Spleen (tissue), 11 donors: ENCODE measurements around the gene ALPK3. TPM values are rescaled to one million over a fixed set of nuclear protein-coding genes. Genes with fewer than 3 reads are reported as not detected.
"Not testable (repeated sequence)": the region's sequence is repeated elsewhere in the genome, so short reads cannot be mapped to it uniquely, and the experiment has no call there.

Experiments
- DNase-seq: peaks from one replicate; pipeline ENCODE4 v3.0.0-alpha.2; 2020
- H3K27ac ChIP-seq, 8 donors: fragments of 200-600 bp; sonication (generic) in 7 of 8; 1 replicate in 4 of 8; 2 replicates in 4 of 8; pipeline versions ENCODE4 v1.5.0 to v1.8.0; 2016 to 2021; ENCODE audit warnings: inconsistent platforms in 4 of 8, mild to moderate bottlenecking in 4 of 8, moderate library complexity in 1 of 8
- H3K27me3 ChIP-seq, 7 donors: fragments of 200-600 bp; sonication (generic) in 6 of 7; replicated peaks in 1 of 7; 1 replicate in 4 of 7; 2 replicates in 3 of 7; pipeline versions ENCODE4 v1.5.0 to v1.8.0; 2016 to 2021; ENCODE audit warnings: inconsistent platforms in 3 of 7, mild to moderate bottlenecking in 1 of 7
- H3K36me3 ChIP-seq, 6 donors: fragments of 200-600 bp; sonication (generic) in 5 of 6; 1 replicate in 4 of 6; 2 replicates in 2 of 6; pipeline versions ENCODE4 v1.5.0 to v1.8.0; 2016 to 2021; ENCODE audit warnings: inconsistent platforms in 2 of 6
- H3K4me1 ChIP-seq, 6 donors: fragments of 200-600 bp; sonication (generic) in 5 of 6; 1 replicate in 3 of 6; 2 replicates in 3 of 6; pipeline versions ENCODE4 v1.5.0 to v1.8.0; 2016 to 2021; ENCODE audit warnings: inconsistent platforms in 3 of 6
- H3K4me3 ChIP-seq, 8 donors: fragments of 200-600 bp; sonication (generic) in 7 of 8; 1 replicate in 4 of 8; 2 replicates in 4 of 8; pipeline versions ENCODE4 v1.5.0 to v1.8.0; 2016 to 2021; ENCODE audit warnings: inconsistent platforms in 4 of 8, mild to moderate bottlenecking in 4 of 8, moderate library complexity in 2 of 8
- H3K9me3 ChIP-seq, 8 donors: fragments of 200-600 bp; sonication (generic) in 7 of 8; 1 replicate in 4 of 8; 2 replicates in 4 of 8; pipeline versions ENCODE4 v1.5.0 to v1.8.0; 2016 to 2021; ENCODE audit warnings: inconsistent platforms in 4 of 8
- POLR2A ChIP-seq, 3 donors: fragments of 450-650 bp; IDR thresholded peaks; one replicate each; pipeline ENCODE4 v1.5.1; 2017; ENCODE audit warnings: antibody characterized with exemption in 3 of 3, mild to moderate bottlenecking in 1 of 3
- POLR2AphosphoS5 ChIP-seq, 3 donors: sonication (generic); formaldehyde crosslinking; IDR thresholded peaks; one replicate each; pipeline ENCODE4 v1.5.1; 2017; ENCODE audit warnings: antibody characterized with exemption in 3 of 3
- WGBS, 5 donors: extraction: QIAGEN DNeasy Blood & Tissue Kit in 3 of 5; methylation state at CpG; one replicate each; pipeline versions ENCODE4 v1.1.5 to v1.1.7; 2013 to 2018; 5-methylcytosine and 5-hydroxymethylcytosine counted together
- intact Hi-C: fragments of 100-400 bp; cut with DNase I; formaldehyde crosslinking; loops from one replicate; pipeline ENCODE4 v1.15.0; 2023; ENCODE audit warnings: low total_unique reads
- polyA plus RNA-seq, 3 donors: library from polyadenylated mRNA; stranded (reverse); fragments of 200-250 nt; gene quantifications; one replicate each; pipeline ENCODE4 v1.2.1, GENCODE V29; 2013
- total RNA-seq, 7 donors: library from RNA; depleted of rRNA in 3 of 7; stranded (reverse); fragments of >200 nt in 3 of 7; fragmentation: NEBNext Ultra II Directional in 4 of 7; extraction: Animal tissue kit (Norgen Biotek cat#: 25700) in 4 of 7; gene quantifications; one replicate each; pipeline versions ENCODE4 v1.1.0 to v1.2.1, GENCODE V29; 2016 to 2021
- TF ChIP-seq, protein P1 (sequence below), 11 experiments: fragments of 200-600 bp in 7 of 11; fragments of 450-650 bp in 4 of 11; sonication (generic) in 4 of 11; IDR thresholded peaks in 8 of 11; conservative IDR thresholded peaks in 3 of 11; 1 replicate in 7 of 11; 2 replicates in 4 of 11; pipeline versions ENCODE4 v1.4.0 to v1.8.0; 2016 to 2021; ENCODE audit warnings: antibody characterized with exemption in 11 of 11, inconsistent platforms in 4 of 11, mild to moderate bottlenecking in 1 of 11
- donor health status: healthy with polysubstance abuse.
- donor health status: DM: no; HTN: no; CAD: no; lungs with moderate emphysema.
- donor health status: DM: no; HTN: no; CAD: no.
- donor health status: Bipolar disorder and iron deficiency.
- donor health status: healthy.
- donor health status: DM: no; HTN: no; CAD: no.
- donor health status: DM: yes; HTN: yes; CAD: no.

Gene ALPK3
- total and polyA plus RNA-seq, 10 donors = 0.13 to 1.1 (median 0.73) TPM

DNA sequence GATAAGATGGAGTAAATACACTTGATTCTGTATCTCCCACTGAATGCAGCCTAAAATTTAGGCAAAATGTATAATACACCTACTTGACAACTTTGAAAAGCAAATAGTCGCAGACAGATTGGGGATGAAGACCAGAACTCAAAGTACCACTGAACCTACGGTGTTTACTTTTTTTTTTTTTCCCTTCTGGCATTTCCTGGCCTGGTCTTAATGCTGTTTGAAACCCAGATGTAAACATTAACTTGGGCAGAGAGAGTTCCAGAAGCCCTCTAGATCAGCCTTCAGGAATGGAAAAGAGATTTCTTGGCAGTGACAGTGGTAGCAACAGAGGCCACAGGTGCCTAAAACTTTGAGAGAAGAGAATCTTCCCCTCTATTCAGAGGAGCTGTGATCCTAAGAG, 27.8 kb downstream of the ALPK3 start:
- Histone ChIP-seq H3K27me3 (no peaks in the 10 kb centered on the region), H3K9me3 (peaks cover 0 to 29% (median 23%) of the 10 kb centered on the region in 8 donors), H3K4me1 (no peaks in the 10 kb centered on the region), H3K27ac (no peak overlapping the region), H3K36me3 (no peaks in the 10 kb centered on the region), H3K4me3 (no peak overlapping the region)
- DNase-seq = no peak
- intact Hi-C loops = no loop called here
- 70 to 95% (median 89%) methylated on average over 2 of the region's 2 CpGs for WGBS, 5 donors
- TF ChIP-seq, protein P1, sequence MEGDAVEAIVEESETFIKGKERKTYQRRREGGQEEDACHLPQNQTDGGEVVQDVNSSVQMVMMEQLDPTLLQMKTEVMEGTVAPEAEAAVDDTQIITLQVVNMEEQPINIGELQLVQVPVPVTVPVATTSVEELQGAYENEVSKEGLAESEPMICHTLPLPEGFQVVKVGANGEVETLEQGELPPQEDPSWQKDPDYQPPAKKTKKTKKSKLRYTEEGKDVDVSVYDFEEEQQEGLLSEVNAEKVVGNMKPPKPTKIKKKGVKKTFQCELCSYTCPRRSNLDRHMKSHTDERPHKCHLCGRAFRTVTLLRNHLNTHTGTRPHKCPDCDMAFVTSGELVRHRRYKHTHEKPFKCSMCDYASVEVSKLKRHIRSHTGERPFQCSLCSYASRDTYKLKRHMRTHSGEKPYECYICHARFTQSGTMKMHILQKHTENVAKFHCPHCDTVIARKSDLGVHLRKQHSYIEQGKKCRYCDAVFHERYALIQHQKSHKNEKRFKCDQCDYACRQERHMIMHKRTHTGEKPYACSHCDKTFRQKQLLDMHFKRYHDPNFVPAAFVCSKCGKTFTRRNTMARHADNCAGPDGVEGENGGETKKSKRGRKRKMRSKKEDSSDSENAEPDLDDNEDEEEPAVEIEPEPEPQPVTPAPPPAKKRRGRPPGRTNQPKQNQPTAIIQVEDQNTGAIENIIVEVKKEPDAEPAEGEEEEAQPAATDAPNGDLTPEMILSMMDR (IDR thresholded peaks at IDR 0.05 in 8 of 11, conservative IDR thresholded peaks at IDR 0.05 in 3 of 11) = no peak
- no peak for TF ChIP-seq POLR2A (IDR thresholded peaks at IDR 0.05)
- TF ChIP-seq POLR2AphosphoS5 (IDR thresholded peaks at IDR 0.05) = no peak

DNA sequence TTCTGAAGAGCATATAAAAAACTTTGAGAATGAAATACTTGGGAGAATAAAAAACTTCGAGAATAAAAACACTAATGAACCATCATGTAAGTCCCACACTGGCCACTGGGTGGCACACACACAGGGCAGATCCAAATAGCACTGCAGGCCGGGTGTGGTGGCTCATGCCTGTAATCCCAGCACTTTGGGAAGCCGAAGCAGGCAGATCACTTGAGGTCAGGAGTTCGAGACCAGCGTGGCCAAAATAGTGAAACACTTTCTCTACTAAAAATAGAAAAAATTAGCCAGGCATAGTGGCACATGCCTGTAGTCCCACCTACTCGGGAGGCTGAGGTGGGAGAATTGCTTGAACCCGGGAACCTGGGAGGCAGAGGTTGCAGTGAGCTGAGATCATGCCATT, 28.5 kb downstream of the ALPK3 start:
- peak; percentile 83 for DNase-seq
- 58 to 78% (median 73%) methylated on average over 7 of the region's 7 CpGs for WGBS, 5 donors

DNA sequence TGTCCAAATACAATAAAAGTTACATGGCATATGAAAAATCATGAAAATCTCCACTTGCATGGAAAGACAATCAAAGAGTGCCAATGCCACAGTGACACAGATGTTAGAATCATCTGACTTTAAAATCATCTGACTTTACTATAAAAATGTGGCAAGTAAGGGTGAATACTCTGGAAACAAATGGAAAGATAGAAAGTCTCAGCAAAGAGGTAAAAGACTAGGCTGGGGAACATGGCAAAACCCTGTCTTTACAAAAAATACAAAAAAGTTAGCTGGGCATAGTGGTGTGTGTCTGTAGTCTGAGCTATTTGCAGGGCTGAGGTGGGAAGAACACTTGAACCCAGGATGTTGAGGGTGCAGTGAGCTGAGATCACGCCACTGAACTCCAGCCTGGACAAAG, 29.1 kb downstream of the ALPK3 start:
- no peaks in the 10 kb centered on the region for H3K4me1 ChIP-seq
- no peak overlapping the region for H3K4me3 ChIP-seq
- DNase-seq = no peak
- peaks cover 0 to 29% (median 23%) of the 10 kb centered on the region in 8 donors for H3K9me3 ChIP-seq
- no peak overlapping the region for H3K27ac ChIP-seq
- H3K36me3 ChIP-seq = no peaks in the 10 kb centered on the region
- intact Hi-C loops = no loop called here
- WGBS, 5 donors = 91 to 100% (median 94%) methylated on average over 1 of the region's 1 CpG
- no peaks in the 10 kb centered on the region for H3K27me3 ChIP-seq
- no peak for TF ChIP-seq POLR2A (IDR thresholded peaks at IDR 0.05)
- TF ChIP-seq, protein P1 (IDR thresholded peaks at IDR 0.05 in 8 of 11, conservative IDR thresholded peaks at IDR 0.05 in 3 of 11) = no peak

More for the DNA sequence above, 28.5 kb downstream of the ALPK3 start:
- H3K36me3 ChIP-seq, intact Hi-C loops, H3K27me3 ChIP-seq, H3K4me1 ChIP-seq, H3K4me3 ChIP-seq, H3K27ac ChIP-seq: not testable (repeated sequence)
- TF ChIP-seq, protein P1 (IDR thresholded peaks at IDR 0.05 in 8 of 11, conservative IDR thresholded peaks at IDR 0.05 in 3 of 11) = peak in 10 of 11 experiments; percentile 33 to 74 (median 66)
- peaks cover 0 to 29% (median 23%) of the 10 kb centered on the region in 8 donors for H3K9me3 ChIP-seq

DNA sequence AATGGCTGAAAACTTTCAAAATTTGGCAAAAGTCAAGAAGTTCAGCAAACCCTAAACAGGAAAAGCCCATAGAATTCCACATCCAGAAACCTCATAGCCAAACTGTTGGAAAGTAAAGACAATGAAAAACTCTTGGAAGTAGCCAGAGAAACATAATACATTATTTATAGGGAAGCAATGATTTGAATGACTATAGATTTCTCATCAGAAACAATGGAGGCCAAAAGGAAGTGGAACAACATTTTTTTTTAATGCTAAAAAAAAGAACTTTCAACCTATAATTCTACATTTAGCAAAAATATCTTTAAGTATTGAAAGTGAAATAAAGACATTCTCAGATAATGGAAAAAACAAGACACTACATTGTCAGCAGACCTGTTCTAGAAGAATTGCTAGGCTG, 30.2 kb downstream of the ALPK3 start:
- no peak overlapping the region for H3K27ac ChIP-seq
- H3K27me3 ChIP-seq = no peaks in the 10 kb centered on the region
- intact Hi-C loops = no loop called here
- TF ChIP-seq, protein P1 (IDR thresholded peaks at IDR 0.05 in 8 of 11, conservative IDR thresholded peaks at IDR 0.05 in 3 of 11) = no peak
- no peak for TF ChIP-seq POLR2A (IDR thresholded peaks at IDR 0.05)
- TF ChIP-seq POLR2AphosphoS5 (IDR thresholded peaks at IDR 0.05) = no peak
- peaks cover 0 to 29% (median 23%) of the 10 kb centered on the region in 8 donors for H3K9me3 ChIP-seq
- no peak for DNase-seq
- no peaks in the 10 kb centered on the region for H3K4me1 ChIP-seq
- H3K36me3 ChIP-seq = no peaks in the 10 kb centered on the region
- no peak overlapping the region for H3K4me3 ChIP-seq
